Endothelial cell (in vitro differentiated cells): Measurements from ENCODE around the gene SPG21. TPM values are rescaled to one million over a fixed set of nuclear protein-coding genes. Genes with fewer than 3 reads are reported as not detected.

Experiments used
- DNase-seq: peaks from one replicate; pipeline ENCODE4 v3.0.0; 2021; ENCODE audit warnings: low spot score
- H3K27ac Mint-ChIP-seq: one replicate; pipeline ENCODE4 v1.8.0; 2021; ENCODE audit warnings: mixed read lengths, inconsistent platforms; ENCODE audit not compliant: unreplicated experiment
- H3K27me3 Mint-ChIP-seq: one replicate; pipeline ENCODE4 v1.8.0; 2021; ENCODE audit warnings: mild to moderate bottlenecking, moderate library complexity, mixed read lengths, inconsistent platforms; ENCODE audit not compliant: unreplicated experiment
- H3K36me3 Mint-ChIP-seq: one replicate; pipeline ENCODE4 v1.8.0; 2021; ENCODE audit warnings: mild to moderate bottlenecking, low read depth, mixed read lengths, inconsistent platforms; ENCODE audit not compliant: unreplicated experiment
- H3K4me1 Mint-ChIP-seq: one replicate; pipeline ENCODE4 v1.8.0; 2021; ENCODE audit warnings: mild to moderate bottlenecking, mixed read lengths, inconsistent platforms; ENCODE audit not compliant: unreplicated experiment
- H3K4me3 Mint-ChIP-seq: one replicate; pipeline ENCODE4 v1.8.0; 2021; ENCODE audit warnings: mild to moderate bottlenecking, mixed read lengths, inconsistent platforms; ENCODE audit not compliant: unreplicated experiment
- H3K9me3 Mint-ChIP-seq: one replicate; pipeline ENCODE4 v1.8.0; 2021; ENCODE audit warnings: mixed read lengths, inconsistent platforms; ENCODE audit not compliant: unreplicated experiment
- CTCF ChIP-seq: fragments of 200-600 bp; sonication (generic); IDR thresholded peaks from one replicate; pipeline ENCODE4 v1.5.0; 2021; ENCODE audit warnings: antibody characterized with exemption; ENCODE audit not compliant: unreplicated experiment
- total RNA-seq: library from RNA; stranded (reverse); fragmentation: NEBNext Ultra II Directional; extraction: Animal tissue kit (Norgen Biotek cat#: 25700); gene quantifications from one replicate; pipeline ENCODE4 v1.2.1, GENCODE V29; 2021; ENCODE audit not compliant: unreplicated experiment

The SPG21 gene
- total RNA-seq, 1 donor from 2014 or later = 59.9 TPM

GRCh38 chr15:64942356-64942755 is 47.4 kb downstream of the SPG21 start:
- H3K4me3 Mint-ChIP-seq = no peak overlapping the region
- no peak for TF ChIP-seq CTCF
- DNase-seq = no peak

GRCh38 chr15:64938192-64938591 is 51.5 kb downstream of the SPG21 start:
- H3K36me3 Mint-ChIP-seq = peaks cover 4% of the 10 kb centered on the region
- TF ChIP-seq CTCF = no peak
- peaks cover 3% of the 10 kb centered on the region for H3K4me1 Mint-ChIP-seq
- H3K27ac Mint-ChIP-seq = no peak overlapping the region
- H3K4me3 Mint-ChIP-seq = no peak overlapping the region
- DNase-seq = no peak
- no peaks in the 10 kb centered on the region for H3K27me3 Mint-ChIP-seq
- H3K9me3 Mint-ChIP-seq = no peaks in the 10 kb centered on the region

More at GRCh38 chr15:64942356-64942755, 47.4 kb downstream of the SPG21 start:
- H3K4me1 Mint-ChIP-seq = peaks cover 7% of the 10 kb centered on the region
- no peaks in the 10 kb centered on the region for H3K9me3 Mint-ChIP-seq
- no peaks in the 10 kb centered on the region for H3K27me3 Mint-ChIP-seq
- peaks cover 4% of the 10 kb centered on the region for H3K36me3 Mint-ChIP-seq
- no peak overlapping the region for H3K27ac Mint-ChIP-seq

GRCh38 chr15:64934023-64934422 is 55.7 kb downstream of the SPG21 start:
- Mint-ChIP-seq H3K36me3 (peaks cover 8% of the 10 kb centered on the region), H3K4me3 (no peak overlapping the region), H3K4me1 (peaks cover 9% of the 10 kb centered on the region), H3K27me3 (peaks cover 10% of the 10 kb centered on the region), H3K27ac (no peak overlapping the region), H3K9me3 (no peaks in the 10 kb centered on the region)
- DNase-seq = no peak
- no peak for TF ChIP-seq CTCF

GRCh38 chr15:64931381-64931780 is 58.3 kb downstream of the SPG21 start:
- peaks cover 9% of the 10 kb centered on the region for H3K4me1 Mint-ChIP-seq
- H3K27me3 Mint-ChIP-seq = peaks cover 10% of the 10 kb centered on the region
- no peak for TF ChIP-seq CTCF
- H3K36me3 Mint-ChIP-seq = peaks cover 13% of the 10 kb centered on the region
- no peak for DNase-seq
- no peak overlapping the region for H3K4me3 Mint-ChIP-seq
- H3K9me3 Mint-ChIP-seq = no peaks in the 10 kb centered on the region
- H3K27ac Mint-ChIP-seq = no peak overlapping the region

GRCh38 chr15:64930778-64931371 is 58.8 kb downstream of the SPG21 start:
- H3K27me3 Mint-ChIP-seq = peaks cover 10% of the 10 kb centered on the region
- no peaks in the 10 kb centered on the region for H3K9me3 Mint-ChIP-seq
- H3K36me3 Mint-ChIP-seq = peaks cover 13% of the 10 kb centered on the region
- DNase-seq = no peak
- H3K4me3 Mint-ChIP-seq = no peak overlapping the region
- H3K4me1 Mint-ChIP-seq = peaks cover 9% of the 10 kb centered on the region
- no peak overlapping the region for H3K27ac Mint-ChIP-seq
- no peak for TF ChIP-seq CTCF
